Measurements from ENCODE around the gene MORF4L1.
"Not testable (repeated sequence)": the region's sequence is repeated elsewhere in the genome, so short reads cannot be mapped to it uniquely, and the experiment has no call there.

The MORF4L1 gene

GRCh38 chr15:78898540-78898939, 25.9 kb downstream of the MORF4L1 start:
- DNase-seq (ENCODE audit: extremely low read depth in 1 of 2, low read depth in 1 of 2): no peak

- DNase-seq (ENCODE audit: extremely low read depth in 1 of 2, low read depth in 1 of 2): not testable (repeated sequence)
Measured at GRCh38 chr15:78900819-78901533, 28.3 kb downstream of the MORF4L1 start.

- DNase-seq (ENCODE audit: extremely low read depth in 1 of 2, low read depth in 1 of 2): not testable (repeated sequence)
Measured at GRCh38 chr15:78902281-78903032, 29.8 kb downstream of the MORF4L1 start.

GRCh38 chr15:78904599-78905358, 32.1 kb downstream of the MORF4L1 start:
- no peak for DNase-seq (ENCODE audit: extremely low read depth in 1 of 2, low read depth in 1 of 2)

GRCh38 chr15:78906316-78906620, 33.6 kb downstream of the MORF4L1 start:
- no peak for DNase-seq (ENCODE audit: extremely low read depth in 1 of 2, low read depth in 1 of 2)

- DNase-seq (ENCODE audit: extremely low read depth in 1 of 2, low read depth in 1 of 2): no peak
Measured at GRCh38 chr15:78907577-78907976, 34.9 kb downstream of the MORF4L1 start.

GRCh38 chr15:78909160-78909695, 36.5 kb downstream of the MORF4L1 start:
- DNase-seq (ENCODE audit: extremely low read depth in 1 of 2, low read depth in 1 of 2): no peak

GRCh38 chr15:78909791-78910228, 37.1 kb downstream of the MORF4L1 start:
- no peak for DNase-seq (ENCODE audit: extremely low read depth in 1 of 2, low read depth in 1 of 2)

- DNase-seq (ENCODE audit: extremely low read depth in 1 of 2, low read depth in 1 of 2): no peak
Measured at GRCh38 chr15:78910271-78910670, 37.6 kb downstream of the MORF4L1 start.

GRCh38 chr15:78912316-78912715, 39.6 kb downstream of the MORF4L1 start:
- DNase-seq (ENCODE audit: extremely low read depth in 1 of 2, low read depth in 1 of 2): no peak

- DNase-seq (ENCODE audit: extremely low read depth in 1 of 2, low read depth in 1 of 2): no peak
Measured at GRCh38 chr15:78913012-78913411, 40.3 kb downstream of the MORF4L1 start.

- no peak for DNase-seq (ENCODE audit: extremely low read depth in 1 of 2, low read depth in 1 of 2)
Measured at GRCh38 chr15:78914027-78914764, 41.5 kb downstream of the MORF4L1 start.

GRCh38 chr15:78915341-78916087, 42.8 kb downstream of the MORF4L1 start:
- DNase-seq (ENCODE audit: extremely low read depth in 1 of 2, low read depth in 1 of 2): no peak

- no peak for DNase-seq (ENCODE audit: extremely low read depth in 1 of 2, low read depth in 1 of 2)
Measured at GRCh38 chr15:78916088-78916487, 43.4 kb downstream of the MORF4L1 start.

GRCh38 chr15:78917888-78918287, 45.2 kb downstream of the MORF4L1 start:
- DNase-seq (ENCODE audit: extremely low read depth in 1 of 2, low read depth in 1 of 2): no peak

- DNase-seq (ENCODE audit: extremely low read depth in 1 of 2, low read depth in 1 of 2): no peak
Measured at GRCh38 chr15:78921517-78921916, 48.8 kb downstream of the MORF4L1 start.

GRCh38 chr15:78921940-78922339, 49.2 kb downstream of the MORF4L1 start:
- DNase-seq (ENCODE audit: extremely low read depth in 1 of 2, low read depth in 1 of 2): no peak

- no peak for DNase-seq (ENCODE audit: extremely low read depth in 1 of 2, low read depth in 1 of 2)
Measured at GRCh38 chr15:78922527-78922926, 49.8 kb downstream of the MORF4L1 start.

GRCh38 chr15:78923015-78923414, 50.3 kb downstream of the MORF4L1 start:
- no peak for DNase-seq (ENCODE audit: extremely low read depth in 1 of 2, low read depth in 1 of 2)

Measured in stimulated activated CD8-positive, alpha-beta memory T cell treated with anti-CD3 and anti-CD28 coated beads, Interleukin-7, amount 100 ng/mL, for 48 hours (primary cell).